H54 (cell line): ENCODE measurements around the gene RAP2C.
"Not testable (repeated sequence)": the region's sequence is repeated elsewhere in the genome, so short reads cannot be mapped to it uniquely, and the experiment has no call there.

Source experiments
- DNase-seq: peaks from one replicate; pipeline ENCODE4 v3.0.0; 2011; ENCODE audit warnings: low spot score, mixed read lengths; ENCODE audit not compliant: insufficient read length
- FAIRE-seq: peaks from 3 replicates; lab custom pipeline; 2011; peaks lifted over from hg19 to GRCh38; lab: Jason Lieb, UNC
- POLR2A ChIP-seq: IDR thresholded peaks from 2 replicates; pipeline ENCODE4 v1.6.1; 2011; ENCODE audit warnings: low read depth, mild to moderate bottlenecking, low read length

Gene RAP2C

DNA sequence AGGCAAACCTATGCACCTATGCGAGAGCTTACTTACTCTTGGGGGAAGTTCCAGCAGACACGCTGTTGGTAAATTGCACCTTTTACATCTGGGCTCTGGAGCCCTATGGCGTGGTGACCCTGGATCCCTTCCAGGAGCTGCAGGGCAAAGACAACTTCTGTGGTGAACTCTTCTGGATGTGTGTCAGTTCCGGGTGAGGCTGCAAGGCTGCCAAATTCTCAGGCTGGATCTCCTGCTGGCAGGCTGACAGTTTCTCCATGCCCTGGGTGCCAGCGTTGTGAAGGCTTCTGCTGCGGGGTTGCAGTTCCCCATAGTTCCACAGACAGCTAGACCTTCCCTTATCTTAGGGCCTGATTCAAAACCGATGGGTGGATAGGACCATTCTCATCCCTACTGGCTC, 37.9 kb downstream of the RAP2C start:
- FAIRE-seq = peak; percentile 53
- DNase-seq = peak; percentile 30

DNA sequence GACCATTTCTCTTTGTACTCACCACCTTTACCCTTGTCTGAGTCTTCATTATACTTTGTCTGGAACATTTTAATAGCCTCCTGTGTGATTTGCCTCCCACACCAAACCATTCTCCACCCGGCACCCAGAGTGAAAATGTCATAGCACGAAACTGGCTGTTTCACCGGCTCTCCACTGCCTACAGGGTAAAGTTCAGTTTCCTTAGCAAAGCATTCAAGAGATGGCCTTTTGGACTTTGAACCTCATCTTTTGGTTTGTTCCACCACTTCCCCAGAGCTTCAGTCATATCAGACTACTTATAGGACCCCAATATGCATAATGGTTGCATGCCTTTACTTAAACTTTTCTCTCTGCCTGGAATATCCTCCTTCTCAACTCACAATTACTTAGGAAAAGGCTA, 38.3 kb downstream of the RAP2C start:
- TF ChIP-seq POLR2A = no peak
- FAIRE-seq (no peak), DNase-seq (no peak)

More for the DNA sequence above, 37.9 kb downstream of the RAP2C start:
- no peak for TF ChIP-seq POLR2A

- TF ChIP-seq POLR2A = no peak
- FAIRE-seq (no peak), DNase-seq (no peak)
These were observed 45.6 kb downstream of the RAP2C start for GRCh38 chrX:132173647-132174046.

DNA sequence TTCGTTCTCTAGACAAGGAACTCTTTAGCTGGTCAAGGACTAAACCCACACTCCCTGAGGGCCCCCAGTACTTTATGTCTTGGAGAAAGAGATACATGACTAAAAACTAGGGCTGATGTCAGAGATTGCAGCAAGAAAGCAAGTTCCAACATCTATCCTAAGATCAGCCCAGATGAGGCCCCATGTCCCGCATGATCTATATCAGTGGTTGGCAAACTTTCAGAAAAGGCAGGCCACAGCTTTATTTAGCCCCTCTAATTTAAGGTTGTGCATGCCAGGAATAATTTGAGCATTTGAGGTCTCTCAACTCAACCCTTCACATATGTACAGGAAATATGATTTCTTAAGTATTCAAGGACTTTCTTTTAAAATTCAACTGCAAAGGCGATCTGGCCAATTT, 47.4 kb downstream of the RAP2C start:
- FAIRE-seq (no peak), DNase-seq (no peak)
- no peak for TF ChIP-seq POLR2A

DNA sequence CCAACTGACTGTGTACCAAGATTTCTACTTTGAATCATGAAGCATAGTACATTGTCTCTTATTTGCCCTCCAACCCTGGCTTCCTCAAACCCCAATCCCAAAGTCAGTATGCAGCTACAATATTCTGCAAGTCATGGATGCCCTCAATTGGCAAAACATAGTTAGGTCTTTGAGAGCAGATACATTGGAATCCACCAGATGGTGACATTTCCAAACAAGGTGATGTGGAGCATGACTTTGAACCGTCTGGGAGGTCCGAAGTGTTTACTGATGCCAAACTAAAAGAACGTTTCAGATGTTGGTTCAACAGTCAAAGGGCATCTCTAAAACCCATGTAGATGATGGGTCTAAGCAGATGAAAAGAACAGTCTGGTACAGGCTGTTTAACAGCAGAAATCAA, 47.8 kb downstream of the RAP2C start:
- DNase-seq = no peak
- TF ChIP-seq POLR2A = no peak
- no peak for FAIRE-seq

DNA sequence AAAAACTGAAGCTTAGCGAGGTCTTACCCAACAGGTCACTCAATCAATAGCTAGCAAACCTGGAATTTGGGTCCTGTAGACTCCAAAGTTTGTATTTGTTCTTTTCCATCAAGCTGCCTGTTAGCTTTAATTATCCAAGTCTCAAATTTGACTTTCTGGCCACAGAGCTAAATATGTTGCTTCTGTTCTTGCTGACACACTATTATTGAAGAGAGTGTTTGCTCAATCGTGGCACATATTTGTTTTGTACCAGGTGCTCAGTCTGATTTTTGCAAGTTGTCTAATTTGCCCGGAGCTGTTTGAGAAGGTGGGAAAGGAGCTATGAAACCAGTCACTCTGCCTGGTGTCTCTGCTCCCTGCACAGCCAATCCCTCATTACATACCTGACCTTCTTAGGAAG, 49.7 kb downstream of the RAP2C start:
- FAIRE-seq (no peak), DNase-seq (no peak)
- TF ChIP-seq POLR2A = no peak

DNA sequence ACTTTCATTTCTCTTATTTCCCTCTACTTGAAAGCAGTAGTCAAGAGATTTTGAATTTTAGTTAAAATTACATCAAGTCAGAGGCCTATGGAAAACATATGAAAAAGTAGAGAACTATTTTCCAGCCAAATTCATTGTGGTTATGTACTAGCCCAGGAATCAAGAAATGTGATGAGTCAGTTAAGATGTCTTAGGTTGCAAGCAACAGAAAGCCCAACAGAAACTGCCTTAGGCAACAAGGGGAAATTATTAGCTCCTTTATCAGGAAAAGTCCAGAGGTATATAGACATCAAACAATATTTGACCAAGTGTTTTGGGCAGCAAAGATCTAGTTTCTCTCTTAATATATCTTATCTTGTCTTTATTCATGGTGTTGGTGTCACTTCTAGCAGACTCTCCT, 53.6 kb downstream of the RAP2C start:
- no peak for TF ChIP-seq POLR2A
- FAIRE-seq (no peak), DNase-seq (no peak)

- DNase-seq = no peak
- TF ChIP-seq POLR2A = no peak
- no peak for FAIRE-seq
These were observed 54.2 kb downstream of the RAP2C start for GRCh38 chrX:132165005-132165404.

- DNase-seq, FAIRE-seq: not testable (repeated sequence)
These were observed 56.2 kb downstream of the RAP2C start for GRCh38 chrX:132163094-132163493.

DNA sequence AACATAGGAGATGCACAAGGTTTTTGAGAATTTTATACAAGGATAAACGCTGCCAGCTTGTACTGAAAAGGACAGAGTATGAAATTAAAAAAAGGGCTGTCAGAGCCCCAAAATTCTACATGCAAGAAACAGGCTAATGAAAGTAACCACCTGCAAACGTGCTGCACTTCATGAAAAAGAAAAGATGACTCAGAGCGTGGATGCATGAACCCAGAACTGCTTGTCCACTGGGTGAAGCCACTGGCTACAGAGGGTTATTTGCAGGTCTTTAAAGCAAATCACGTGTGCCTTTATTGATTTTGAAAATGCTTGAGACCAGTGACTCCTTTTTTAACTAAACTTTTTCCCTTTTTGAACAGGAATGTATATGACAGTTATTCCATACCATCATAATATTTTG, 66.1 kb downstream of the RAP2C start:
- FAIRE-seq (no peak), DNase-seq (no peak)
- no peak for TF ChIP-seq POLR2A
